HCT116 (cell line): ENCODE data around the gene SETDB1. TPM values are rescaled to one million over a fixed set of nuclear protein-coding genes. Genes with fewer than 3 reads are reported as not detected.

Experiments
- ATAC-seq: fragments of 200-7000 bp; cut with Tn5 transposase; 2 replicates; pipeline ENCODE4 v1.9.1; 2020; ENCODE audit warnings: mild to moderate bottlenecking, moderate library complexity
- BruUV-seq: library from RNA; stranded (reverse); fragments of 400-500 nt; replicated peaks from 2 replicates; lab custom pipeline; 2021; lab: Mats Ljungman, UMichigan
- CTCF ChIA-PET: fragments of 300-600 bp; sonication (Branson Sonifier 250); formaldehyde crosslinking; loops from one replicate; lab custom pipeline; 2021; ENCODE audit warnings: antibody characterized with exemption; lab: Charles Lee
- POLR2A ChIA-PET: fragments of 300-600, 350-600 bp; sonication (Branson Sonifier 250); formaldehyde crosslinking; loops from one replicate; lab custom pipeline; 2021; ENCODE audit warnings: antibody characterized with exemption; lab: Charles Lee
- RAD21 ChIA-PET, 2 experiments: fragments of 300-600 bp; sonication (Branson Sonifier 250); formaldehyde crosslinking; loops; one replicate each; lab custom pipeline; 2023; ENCODE audit warnings: low total read pairs in 2 of 2; ENCODE audit not compliant: uncharacterized antibody in 2 of 2, unreplicated experiment in 2 of 2, low non-redundant PET in 1 of 2; lab: Charles Lee
- DNase-seq: peaks from one replicate; pipeline ENCODE4 v3.0.0-alpha.2; 2010; ENCODE audit warnings: low read depth, low spot score
- H2AFZ ChIP-seq: fragments of 200-600 bp; shearing (Covaris generic), sonication (generic); 2 replicates; pipeline ENCODE4 v1.6.1; 2017; ENCODE audit warnings: low read depth, mixed run types, mixed read lengths, antibody characterized with exemption, low read length; ENCODE audit not compliant: poor library complexity, severe bottlenecking
- H3K27ac ChIP-seq: 2 replicates; pipeline ENCODE4 v1.5.1; 2012; ENCODE audit warnings: low read depth, low read length
- H3K27me3 ChIP-seq: fragments of 200-600 bp; sonication (generic); 2 replicates; pipeline ENCODE4 v1.6.1; 2016; ENCODE audit warnings: mixed run types, low read length, mixed read lengths; ENCODE audit not compliant: insufficient read depth
- H3K36me3 ChIP-seq, 2 experiments: fragments of 200-500 bp in 1 of 2; fragments of 200-600 bp in 1 of 2; sonication (Bioruptor generic) in 1 of 2; sonication (generic) in 1 of 2; 2 replicates each; pipeline versions ENCODE4 v1.5.1 to v1.6.1; 2014 to 2016; ENCODE audit warnings: low read length in 2 of 2, inconsistent platforms in 1 of 2, mixed read lengths in 1 of 2, mixed run types in 1 of 2; ENCODE audit not compliant: insufficient read depth in 2 of 2, control insufficient read depth in 1 of 2
- H3K4me1 ChIP-seq, 2 experiments: fragments of 200-600 bp in 1 of 2; sonication (generic) in 1 of 2; 2 replicates each; pipeline versions ENCODE4 v1.5.1 to v1.6.1; 2012 to 2017; ENCODE audit warnings: low read length in 2 of 2, inconsistent platforms in 1 of 2, mild to moderate bottlenecking in 1 of 2, mixed read lengths in 1 of 2, mixed run types in 1 of 2, moderate library complexity in 1 of 2; ENCODE audit not compliant: insufficient read depth in 2 of 2, control insufficient read depth in 1 of 2
- H3K4me2 ChIP-seq: fragments of 200-600 bp; sonication (generic); 2 replicates; pipeline ENCODE4 v1.6.1; 2017; ENCODE audit warnings: mixed run types, low read length, mixed read lengths
- H3K4me3 ChIP-seq, 2 experiments: fragments of 200-600 bp in 1 of 2; sonication (generic) in 1 of 2; replicated peaks in 1 of 2; 2 replicates each; pipeline ENCODE4 v1.5.1; 2011 to 2016; ENCODE audit warnings: low read length in 2 of 2, control low read depth in 1 of 2, low read depth in 1 of 2, mild to moderate bottlenecking in 1 of 2, mixed read lengths in 1 of 2, mixed run types in 1 of 2
- H3K79me2 ChIP-seq: fragments of 200-600 bp; sonication (generic); 2 replicates; pipeline ENCODE4 v1.6.1; 2017; ENCODE audit warnings: mild to moderate bottlenecking, mixed run types, low read length, moderate library complexity, mixed read lengths; ENCODE audit not compliant: insufficient read depth
- H3K9ac ChIP-seq: fragments of 200-600 bp; sonication (generic); 2 replicates; pipeline ENCODE4 v1.6.1; 2016; ENCODE audit warnings: low read length, mixed read lengths
- H3K9me2 ChIP-seq: fragments of 200-600 bp; sonication (generic), shearing (Covaris generic); 2 replicates; pipeline ENCODE4 v1.6.1; 2017; ENCODE audit warnings: mixed run types, mild to moderate bottlenecking, moderate library complexity; ENCODE audit not compliant: insufficient read depth
- H3K9me3 ChIP-seq, 2 experiments: fragments of 200-500 bp in 1 of 2; fragments of 200-600 bp in 1 of 2; sonication (Bioruptor generic) in 1 of 2; sonication (generic) in 1 of 2; 2 replicates each; pipeline ENCODE4 v1.6.1; 2014 to 2017; ENCODE audit warnings: low read length in 2 of 2, mixed read lengths in 2 of 2, inconsistent platforms in 1 of 2, low read depth in 1 of 2, mild to moderate bottlenecking in 1 of 2, mixed run types in 1 of 2, moderate library complexity in 1 of 2; ENCODE audit not compliant: control insufficient read depth in 1 of 2, insufficient read depth in 1 of 2
- H4K20me1 ChIP-seq: fragments of 200-600 bp; sonication (generic), shearing (Covaris generic); 2 replicates; pipeline ENCODE4 v1.6.1; 2017; ENCODE audit warnings: mixed run types, mild to moderate bottlenecking, moderate library complexity; ENCODE audit not compliant: insufficient read depth
- CBX3 ChIP-seq: IDR thresholded peaks from 2 replicates; pipeline ENCODE4 v1.6.1; 2012; ENCODE audit warnings: low read depth
- CEBPB ChIP-seq: IDR thresholded peaks from 2 replicates; pipeline ENCODE4 v1.6.1; 2012; ENCODE audit warnings: low read depth
- EGR1 ChIP-seq: IDR thresholded peaks from 2 replicates; pipeline ENCODE4 v1.6.1; 2012; ENCODE audit warnings: low read depth
- ELF1 ChIP-seq: IDR thresholded peaks from 2 replicates; pipeline ENCODE4 v1.6.1; 2012; ENCODE audit warnings: low read depth, borderline replicate concordance
- EZH2 ChIP-seq: fragments of 200-600 bp; sonication (generic); IDR thresholded peaks from 2 replicates; pipeline ENCODE4 v1.6.1; 2017; ENCODE audit warnings: antibody characterized with exemption, mixed run types
- FOSL1 ChIP-seq: IDR thresholded peaks from 2 replicates; pipeline ENCODE4 v1.6.1; 2012; ENCODE audit warnings: low read depth
- JUND ChIP-seq: IDR thresholded peaks from 2 replicates; pipeline ENCODE4 v1.6.1; 2012
- POLR2A ChIP-seq: IDR thresholded peaks from 2 replicates; pipeline ENCODE4 v1.7.0; 2011; ENCODE audit warnings: borderline replicate concordance; ENCODE audit not compliant: insufficient read depth, insufficient read length; ENCODE audit errors: extremely low read depth
- POLR2AphosphoS5 ChIP-seq: IDR thresholded peaks from 2 replicates; pipeline ENCODE4 v1.6.1; 2011; ENCODE audit warnings: mild to moderate bottlenecking, low read depth, low read length, moderate library complexity
- RAD21 ChIP-seq: IDR thresholded peaks from 2 replicates; pipeline ENCODE4 v1.6.1; 2012; ENCODE audit warnings: low read depth, mild to moderate bottlenecking
- SIN3A ChIP-seq: IDR thresholded peaks from 2 replicates; pipeline ENCODE4 v1.6.1; 2012; ENCODE audit warnings: low read depth
- SP1 ChIP-seq: IDR thresholded peaks from 2 replicates; pipeline ENCODE4 v1.6.1; 2012; ENCODE audit warnings: low read depth
- SRF ChIP-seq: IDR thresholded peaks from 2 replicates; pipeline ENCODE4 v1.6.1; 2012; ENCODE audit warnings: low read depth
- TCF7L2 ChIP-seq: IDR thresholded peaks from 2 replicates; pipeline ENCODE4 v1.7.0; 2011; ENCODE audit warnings: borderline replicate concordance, inconsistent platforms; ENCODE audit not compliant: insufficient read depth, insufficient read length; ENCODE audit errors: extremely low read depth
- YY1 ChIP-seq: IDR thresholded peaks from 2 replicates; pipeline ENCODE4 v1.6.1; 2011; ENCODE audit warnings: low read length, low read depth, moderate library complexity, mild to moderate bottlenecking; ENCODE audit not compliant: insufficient replicate concordance; ENCODE audit errors: extremely low read depth
- ZBTB33 ChIP-seq: IDR thresholded peaks from 2 replicates; pipeline ENCODE4 v1.6.1; 2011; ENCODE audit warnings: mild to moderate bottlenecking, low read length, moderate library complexity; ENCODE audit not compliant: insufficient replicate concordance; ENCODE audit errors: extremely low read depth
- ZFX ChIP-seq: fragments of 450-650 bp; IDR thresholded peaks from 2 replicates; pipeline ENCODE4 v1.6.1; 2017
- ZNF274 ChIP-seq: fragments of 200-500 bp; sonication (Bioruptor generic); IDR thresholded peaks from 2 replicates; pipeline ENCODE4 v1.6.1; 2014; ENCODE audit warnings: mild to moderate bottlenecking, low read depth, low read length, inconsistent platforms
- intact Hi-C: fragments of 100-400 bp; cut with micrococcal nuclease; formaldehyde crosslinking; loops from 2 replicates; pipeline ENCODE4 v1.10.0; 2022
- total RNA-seq: library from RNA; stranded (reverse); gene quantifications from one replicate; pipeline ENCODE4 v1.2.1, GENCODE V29; 2021; ENCODE audit not compliant: unreplicated experiment
- TF ChIP-seq, protein P1 (sequence below): IDR thresholded peaks from 2 replicates; pipeline ENCODE4 v1.6.1; 2012; ENCODE audit warnings: low read depth

SETDB1 gene
- total RNA-seq, 1 experiment from 2014 or later: 54.3 TPM

GRCh38 chr1:150888727-150889126, 37.4 kb upstream of the SETDB1 start:
- no TSS peak for BruUV-seq
- Histone ChIP-seq H3K4me3 (no peak overlapping the region), H3K27me3 (no peaks in the 10 kb centered on the region), H3K4me2 (no peak overlapping the region), H2AFZ (no peak overlapping the region), H3K27ac (no peak overlapping the region), H3K9me2 (no peaks in the 10 kb centered on the region), H3K79me2 (no peaks in the 10 kb centered on the region), H3K36me3 (no peaks in the 10 kb centered on the region), H4K20me1 (no peaks in the 10 kb centered on the region), H3K9ac (no peak overlapping the region), H3K9me3 (no peaks in the 10 kb centered on the region), H3K4me1 (peaks cover 0 to 4% of the 10 kb centered on the region in 2 experiments; a peak in 3 of 4 replicates)
- no peak for DNase-seq
- RAD21 ChIA-PET: no interaction called here
- CTCF ChIA-PET: no interaction called here
- intact Hi-C loops: no loop called here
- TF ChIP-seq EGR1: no peak
- no peak for TF ChIP-seq POLR2AphosphoS5
- no peak for TF ChIP-seq ZNF274
- TF ChIP-seq SP1: no peak
- TF ChIP-seq YY1: no peak
- no peak for TF ChIP-seq SIN3A
- no peak for TF ChIP-seq SRF
- TF ChIP-seq JUND: no peak
- TF ChIP-seq ELF1: no peak
- TF ChIP-seq EZH2: no peak
- TF ChIP-seq, protein P1, sequence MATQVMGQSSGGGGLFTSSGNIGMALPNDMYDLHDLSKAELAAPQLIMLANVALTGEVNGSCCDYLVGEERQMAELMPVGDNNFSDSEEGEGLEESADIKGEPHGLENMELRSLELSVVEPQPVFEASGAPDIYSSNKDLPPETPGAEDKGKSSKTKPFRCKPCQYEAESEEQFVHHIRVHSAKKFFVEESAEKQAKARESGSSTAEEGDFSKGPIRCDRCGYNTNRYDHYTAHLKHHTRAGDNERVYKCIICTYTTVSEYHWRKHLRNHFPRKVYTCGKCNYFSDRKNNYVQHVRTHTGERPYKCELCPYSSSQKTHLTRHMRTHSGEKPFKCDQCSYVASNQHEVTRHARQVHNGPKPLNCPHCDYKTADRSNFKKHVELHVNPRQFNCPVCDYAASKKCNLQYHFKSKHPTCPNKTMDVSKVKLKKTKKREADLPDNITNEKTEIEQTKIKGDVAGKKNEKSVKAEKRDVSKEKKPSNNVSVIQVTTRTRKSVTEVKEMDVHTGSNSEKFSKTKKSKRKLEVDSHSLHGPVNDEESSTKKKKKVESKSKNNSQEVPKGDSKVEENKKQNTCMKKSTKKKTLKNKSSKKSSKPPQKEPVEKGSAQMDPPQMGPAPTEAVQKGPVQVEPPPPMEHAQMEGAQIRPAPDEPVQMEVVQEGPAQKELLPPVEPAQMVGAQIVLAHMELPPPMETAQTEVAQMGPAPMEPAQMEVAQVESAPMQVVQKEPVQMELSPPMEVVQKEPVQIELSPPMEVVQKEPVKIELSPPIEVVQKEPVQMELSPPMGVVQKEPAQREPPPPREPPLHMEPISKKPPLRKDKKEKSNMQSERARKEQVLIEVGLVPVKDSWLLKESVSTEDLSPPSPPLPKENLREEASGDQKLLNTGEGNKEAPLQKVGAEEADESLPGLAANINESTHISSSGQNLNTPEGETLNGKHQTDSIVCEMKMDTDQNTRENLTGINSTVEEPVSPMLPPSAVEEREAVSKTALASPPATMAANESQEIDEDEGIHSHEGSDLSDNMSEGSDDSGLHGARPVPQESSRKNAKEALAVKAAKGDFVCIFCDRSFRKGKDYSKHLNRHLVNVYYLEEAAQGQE: no peak
- no peak for TF ChIP-seq CEBPB
- TF ChIP-seq FOSL1: no peak
- no peak for TF ChIP-seq TCF7L2
- TF ChIP-seq RAD21: no peak
- TF ChIP-seq ZBTB33: no peak
- no peak for TF ChIP-seq POLR2A
- no peak for TF ChIP-seq CBX3
- TF ChIP-seq ZFX: no peak
- POLR2A ChIA-PET: no interaction called here
- ATAC-seq: no peak
